ENCODE results near the gene YJEFN3. TPM values are rescaled to one million over a fixed set of nuclear protein-coding genes. Genes with fewer than 3 reads are reported as not detected.
A peak's percentile ranks its signal among the peaks of the same experiment; 100 is the strongest.

Gene YJEFN3
- total RNA-seq, 4 donors from 2014 or later = 0.45 to 1.4 (median 0.96) TPM

DNA sequence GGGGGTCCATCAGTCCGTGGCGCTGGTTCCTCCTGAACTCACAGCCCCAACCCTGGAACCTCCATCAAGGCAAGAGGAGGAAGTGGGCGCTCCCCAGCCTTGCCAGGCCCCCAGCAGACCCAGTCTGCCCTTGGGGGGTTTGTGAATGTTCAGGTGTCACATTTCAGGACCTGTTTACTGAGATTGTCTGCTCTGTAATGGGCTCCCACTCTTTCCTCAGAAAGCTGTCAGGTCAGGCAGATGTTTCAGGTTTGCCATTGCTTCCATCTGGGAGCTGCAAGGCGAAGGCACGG is 42.8 kb upstream of the YJEFN3 start:
- no peaks in the 10 kb centered on the region for H3K27me3 ChIP-seq
- peaks cover 0 to 57% (median 22%) of the 10 kb centered on the region in 3 donors for H3K4me1 ChIP-seq
- H3K9me3 ChIP-seq = no peaks in the 10 kb centered on the region
- peaks cover 0 to 12% of the 10 kb centered on the region in 2 donors for H3K36me3 ChIP-seq
- no peak overlapping the region for H3K27ac ChIP-seq
- WGBS, 2 donors (ENCODE audit: low coverage in 1 of 2) = 100% methylated on average over 1 of the region's 5 CpGs; no CpG with 5 or more reads in 1 of the 2 donors
- TF ChIP-seq POLR2A (IDR thresholded peaks at IDR 0.05) = no peak
- TF ChIP-seq, protein P1, sequence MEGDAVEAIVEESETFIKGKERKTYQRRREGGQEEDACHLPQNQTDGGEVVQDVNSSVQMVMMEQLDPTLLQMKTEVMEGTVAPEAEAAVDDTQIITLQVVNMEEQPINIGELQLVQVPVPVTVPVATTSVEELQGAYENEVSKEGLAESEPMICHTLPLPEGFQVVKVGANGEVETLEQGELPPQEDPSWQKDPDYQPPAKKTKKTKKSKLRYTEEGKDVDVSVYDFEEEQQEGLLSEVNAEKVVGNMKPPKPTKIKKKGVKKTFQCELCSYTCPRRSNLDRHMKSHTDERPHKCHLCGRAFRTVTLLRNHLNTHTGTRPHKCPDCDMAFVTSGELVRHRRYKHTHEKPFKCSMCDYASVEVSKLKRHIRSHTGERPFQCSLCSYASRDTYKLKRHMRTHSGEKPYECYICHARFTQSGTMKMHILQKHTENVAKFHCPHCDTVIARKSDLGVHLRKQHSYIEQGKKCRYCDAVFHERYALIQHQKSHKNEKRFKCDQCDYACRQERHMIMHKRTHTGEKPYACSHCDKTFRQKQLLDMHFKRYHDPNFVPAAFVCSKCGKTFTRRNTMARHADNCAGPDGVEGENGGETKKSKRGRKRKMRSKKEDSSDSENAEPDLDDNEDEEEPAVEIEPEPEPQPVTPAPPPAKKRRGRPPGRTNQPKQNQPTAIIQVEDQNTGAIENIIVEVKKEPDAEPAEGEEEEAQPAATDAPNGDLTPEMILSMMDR (IDR thresholded peaks at IDR 0.05) = no peak
- no peak for TF ChIP-seq EP300 (IDR thresholded peaks at IDR 0.05)
- no peak overlapping the region for H3K4me3 ChIP-seq
- no peak for ATAC-seq

DNA sequence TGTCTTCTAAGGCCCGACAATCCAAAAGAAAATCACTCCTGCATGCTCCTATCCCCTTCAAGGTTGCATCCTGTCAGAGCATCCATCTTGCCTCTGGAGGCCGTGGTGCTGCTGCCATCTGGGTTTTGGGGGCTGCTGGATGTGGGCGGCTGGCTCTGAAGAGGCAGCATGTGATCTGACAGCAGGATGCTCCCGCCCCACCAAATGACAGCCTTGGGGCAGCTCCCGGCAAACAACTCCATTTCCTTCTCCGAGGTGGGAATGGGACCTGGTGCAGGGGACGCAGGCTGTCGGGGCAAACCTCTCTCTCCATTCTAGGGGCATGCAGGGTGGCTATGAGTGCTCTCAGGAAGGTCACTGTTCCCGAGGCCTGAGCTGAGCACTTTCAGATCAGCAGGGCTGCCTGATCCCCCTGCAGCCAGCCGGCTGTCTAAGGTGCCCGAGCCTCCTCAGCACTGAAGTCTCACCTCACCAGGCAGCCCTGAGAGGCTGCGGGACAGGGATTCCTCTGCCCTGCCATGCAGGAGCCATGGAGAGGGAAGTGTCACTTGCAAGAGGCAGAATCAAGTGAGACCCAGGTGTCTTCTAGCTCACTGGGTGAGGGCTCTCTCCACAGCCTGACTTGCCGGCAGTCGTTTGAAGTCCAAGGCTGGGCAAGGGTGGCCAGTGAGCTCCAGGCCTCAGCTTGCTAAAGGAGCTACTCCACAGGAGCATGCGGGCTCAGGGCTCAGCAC is 42.2 kb upstream of the YJEFN3 start:
- no peak for TF ChIP-seq EP300 (IDR thresholded peaks at IDR 0.05)
- TF ChIP-seq, protein P1 (IDR thresholded peaks at IDR 0.05) = no peak
- no peak for TF ChIP-seq POLR2A (IDR thresholded peaks at IDR 0.05)
- no peak for TF ChIP-seq POLR2AphosphoS5 (IDR thresholded peaks at IDR 0.05)
- 40 to 80% methylated on average over 1 of the region's 15 CpGs for WGBS, 2 donors (ENCODE audit: low coverage in 1 of 2)
- Histone ChIP-seq H3K36me3 (peaks cover 0 to 7% of the 10 kb centered on the region in 2 donors), H3K9me3 (no peaks in the 10 kb centered on the region), H3K4me3 (no peak overlapping the region), H3K27ac (no peak overlapping the region), H3K4me1 (peaks cover 0 to 58% (median 22%) of the 10 kb centered on the region in 3 donors), H3K27me3 (no peaks in the 10 kb centered on the region)
- ATAC-seq = no peak

DNA sequence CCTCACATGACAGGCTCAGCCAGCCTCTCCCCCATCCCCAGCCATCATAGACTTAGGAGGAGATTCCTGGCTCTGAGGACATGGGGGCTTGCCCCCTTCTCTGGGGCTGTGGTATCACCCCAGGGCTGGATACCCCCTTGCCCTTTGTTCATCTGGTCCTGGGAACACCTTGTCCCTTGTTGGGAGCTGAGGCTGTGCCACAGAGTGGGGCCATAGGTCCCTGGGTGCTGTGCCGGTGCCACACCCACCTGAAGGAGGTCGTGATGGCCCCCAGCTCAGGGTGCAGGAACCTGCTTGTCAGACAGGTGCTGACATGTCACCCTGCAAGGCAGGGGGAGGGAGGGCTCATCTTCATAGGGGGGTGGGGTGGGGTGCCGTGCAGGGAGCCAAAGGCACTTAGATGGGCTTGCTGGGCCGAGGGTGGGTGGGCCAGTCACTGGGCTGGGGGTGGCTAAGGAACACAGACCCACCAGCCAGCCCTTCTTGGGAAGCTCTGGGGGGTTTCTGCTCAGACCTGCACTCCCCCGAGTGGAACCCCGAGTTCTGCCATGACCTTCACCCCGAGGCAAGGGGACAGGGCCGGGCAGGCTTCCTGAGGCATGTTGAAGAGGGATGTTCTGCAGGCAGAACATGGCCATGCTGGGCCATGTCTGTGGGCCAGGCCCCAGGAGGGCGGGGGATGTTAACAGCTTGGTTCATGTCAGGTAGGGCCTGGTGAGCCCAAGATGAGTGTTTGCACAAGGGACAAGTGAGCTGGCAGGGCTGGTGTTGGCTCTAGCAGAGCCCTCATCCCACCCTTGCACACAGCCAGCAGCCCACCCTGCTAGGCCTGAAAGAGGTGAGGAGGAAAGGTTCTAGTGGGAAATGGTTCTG is 41.4 kb upstream of the YJEFN3 start:
- 48 to 60% methylated on average over 2 to 3 of the region's 9 CpGs for WGBS, 2 donors (ENCODE audit: low coverage in 1 of 2)
- ATAC-seq = no peak
- Histone ChIP-seq H3K27me3 (no peaks in the 10 kb centered on the region), H3K36me3 (peaks cover 0 to 9% of the 10 kb centered on the region in 2 donors), H3K27ac (peak overlapping the region in 1 of 4 donors; percentile 75), H3K4me1 (peaks cover 0 to 58% (median 22%) of the 10 kb centered on the region in 3 donors), H3K9me3 (no peaks in the 10 kb centered on the region), H3K4me3 (no peak overlapping the region)
- TF ChIP-seq, protein P1 (IDR thresholded peaks at IDR 0.05) = no peak
- no peak for TF ChIP-seq EP300 (IDR thresholded peaks at IDR 0.05)
- no peak for TF ChIP-seq POLR2A (IDR thresholded peaks at IDR 0.05)
- TF ChIP-seq POLR2AphosphoS5 (IDR thresholded peaks at IDR 0.05) = no peak

DNA sequence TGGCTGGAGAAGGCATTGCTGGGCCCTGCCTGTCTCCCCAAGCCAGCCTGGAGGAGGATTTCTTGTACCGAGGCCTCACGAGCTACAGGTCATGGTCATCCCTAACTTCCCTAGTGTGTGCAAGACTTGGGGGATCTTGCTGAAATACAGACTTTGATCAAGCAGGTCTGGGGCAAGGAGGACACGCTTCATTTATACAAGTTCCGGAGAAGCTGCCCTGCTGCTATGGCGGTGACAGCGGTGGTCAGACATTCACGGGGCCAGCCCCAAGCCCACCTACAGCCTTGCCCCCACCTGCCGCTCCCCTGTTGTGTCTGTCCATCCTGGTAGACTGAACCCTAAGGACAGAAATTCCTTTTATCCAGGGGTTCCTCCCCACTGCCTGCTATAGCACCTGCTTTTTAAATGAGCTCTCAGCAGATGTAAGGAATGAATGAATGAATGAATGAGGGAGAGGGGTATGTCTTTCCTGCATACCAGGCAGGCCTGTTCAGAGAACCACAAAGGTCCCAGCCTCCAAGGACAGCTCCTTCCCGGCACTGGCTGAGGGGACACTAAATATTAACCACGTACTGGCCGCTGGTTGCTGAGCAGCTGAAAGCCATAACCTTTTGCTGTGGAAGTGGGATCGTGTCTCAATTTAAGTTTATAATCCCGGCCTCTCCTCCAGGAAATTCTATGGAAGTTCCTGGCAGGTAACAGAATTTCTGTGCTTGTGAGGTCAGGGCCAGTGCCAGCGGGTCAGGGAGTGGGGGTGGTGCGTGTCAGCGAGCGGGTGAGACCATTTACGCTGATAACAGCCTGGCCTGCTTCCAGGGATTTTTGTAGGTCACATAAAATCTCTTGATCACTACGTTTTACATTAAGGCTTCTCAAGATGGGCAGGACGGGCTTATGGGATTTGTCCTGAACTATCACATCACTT is 40.5 kb upstream of the YJEFN3 start:
- no peak overlapping the region for H3K4me3 ChIP-seq
- TF ChIP-seq EP300 (IDR thresholded peaks at IDR 0.05) (no peak), POLR2A (IDR thresholded peaks at IDR 0.05) (no peak), POLR2AphosphoS5 (IDR thresholded peaks at IDR 0.05) (no peak)
- TF ChIP-seq, protein P1 (IDR thresholded peaks at IDR 0.05) = no peak
- H3K4me1 ChIP-seq = peaks cover 0 to 54% (median 22%) of the 10 kb centered on the region in 3 donors
- no peaks in the 10 kb centered on the region for H3K27me3 ChIP-seq
- 38 to 51% methylated on average over 9 to 17 of the region's 20 CpGs for WGBS, 2 donors (ENCODE audit: low coverage in 1 of 2)
- H3K9me3 ChIP-seq = no peaks in the 10 kb centered on the region
- peaks cover 0 to 14% of the 10 kb centered on the region in 2 donors for H3K36me3 ChIP-seq
- H3K27ac ChIP-seq = peak overlapping the region in 3 of 4 donors; percentile 72 to 75 (median 73)
- no peak for ATAC-seq

Measured in gastroesophageal sphincter (tissue), 4 donors.